ENCODE results near the gene ABR.
"Not testable (repeated sequence)": the region's sequence is repeated elsewhere in the genome, so short reads cannot be mapped to it uniquely, and the experiment has no call there.

The ABR gene

GRCh38 chr17:1147664-1148063 lies 32.1 kb downstream of the ABR start:
- DNase-seq (ENCODE audit: low read depth in 2 of 2): no peak

- DNase-seq (ENCODE audit: low read depth in 2 of 2): no peak
Measured at GRCh38 chr17:1146561-1147265, 33.1 kb downstream of the ABR start.

- DNase-seq (ENCODE audit: low read depth in 2 of 2): no peak
Measured at GRCh38 chr17:1145311-1145986, 34.3 kb downstream of the ABR start.

- no peak for DNase-seq (ENCODE audit: low read depth in 2 of 2)
Measured at GRCh38 chr17:1144162-1144561, 35.6 kb downstream of the ABR start.

GRCh38 chr17:1143573-1143972 lies 36.2 kb downstream of the ABR start:
- no peak for DNase-seq (ENCODE audit: low read depth in 2 of 2)

GRCh38 chr17:1142561-1142971 lies 37.2 kb downstream of the ABR start:
- DNase-seq (ENCODE audit: low read depth in 2 of 2): no peak

GRCh38 chr17:1137465-1137894 lies 42.3 kb downstream of the ABR start:
- no peak for DNase-seq (ENCODE audit: low read depth in 2 of 2)

- DNase-seq (ENCODE audit: low read depth in 2 of 2): no peak
Measured at GRCh38 chr17:1136748-1137147, 43.0 kb downstream of the ABR start.

GRCh38 chr17:1134634-1135324 lies 45.0 kb downstream of the ABR start:
- DNase-seq (ENCODE audit: low read depth in 2 of 2): no peak

GRCh38 chr17:1130191-1130590 lies 49.6 kb downstream of the ABR start:
- DNase-seq (ENCODE audit: low read depth in 2 of 2): no peak

- not testable (repeated sequence) for DNase-seq (ENCODE audit: low read depth in 2 of 2)
Measured at GRCh38 chr17:1128463-1128862, 51.3 kb downstream of the ABR start.

GRCh38 chr17:1126801-1127550 lies 52.8 kb downstream of the ABR start:
- no peak for DNase-seq (ENCODE audit: low read depth in 2 of 2)

- no peak for DNase-seq (ENCODE audit: low read depth in 2 of 2)
Measured at GRCh38 chr17:1126250-1126797, 53.5 kb downstream of the ABR start.

- DNase-seq (ENCODE audit: low read depth in 2 of 2): no peak
Measured at GRCh38 chr17:1125788-1126145, 54.0 kb downstream of the ABR start.

- no peak for DNase-seq (ENCODE audit: low read depth in 2 of 2)
Measured at GRCh38 chr17:1124896-1125787, 54.6 kb downstream of the ABR start.

GRCh38 chr17:1123921-1124715 lies 55.7 kb downstream of the ABR start:
- no peak for DNase-seq (ENCODE audit: low read depth in 2 of 2)

- DNase-seq (ENCODE audit: low read depth in 2 of 2): no peak
Measured at GRCh38 chr17:1123393-1123831, 56.4 kb downstream of the ABR start.

- peak; percentile 57 to 77 for DNase-seq (ENCODE audit: low read depth in 2 of 2)
Measured at GRCh38 chr17:1122533-1123392, 57.0 kb downstream of the ABR start.

GRCh38 chr17:1121442-1121817 lies 58.4 kb downstream of the ABR start:
- not testable (repeated sequence) for DNase-seq (ENCODE audit: low read depth in 2 of 2)

Measured in stimulated activated CD4-positive, alpha-beta T cell treated with anti-CD3 and anti-CD28 coated beads, Interleukin-15, amount 100 ng/mL, for 48 hours (primary cell).